OCI-LY7 (cell line): ENCODE results near the gene ANKRD11. TPM values are rescaled to one million over a fixed set of nuclear protein-coding genes. Genes with fewer than 3 reads are reported as not detected.

Source experiments
- BruUV-seq: library from RNA; stranded (reverse); fragments of 400-500 nt; replicated peaks from 2 replicates; lab custom pipeline; 2021; lab: Mats Ljungman, UMichigan
- CTCF ChIA-PET: fragments of 300-600 bp; sonication (Branson Sonifier 250); formaldehyde crosslinking; loops from one replicate; lab custom pipeline; 2022; ENCODE audit warnings: antibody characterized with exemption; ENCODE audit not compliant: unreplicated experiment; lab: Charles Lee
- POLR2A ChIA-PET: fragments of 300-600 bp; sonication (Branson Sonifier 250); formaldehyde crosslinking; loops from one replicate; lab custom pipeline; 2022; ENCODE audit warnings: antibody characterized with exemption; lab: Charles Lee
- DNase-seq: peaks from one replicate; pipeline ENCODE4 v3.0.0-alpha.2; 2015; ENCODE audit warnings: low spot score
- H2AFZ ChIP-seq: fragments of 200-600 bp; sonication (generic), shearing (Covaris generic); 2 replicates; pipeline ENCODE4 v1.6.1; 2014; ENCODE audit warnings: mild to moderate bottlenecking, antibody characterized with exemption, low read length, moderate library complexity
- H3K27ac ChIP-seq: fragments of 200-600 bp; sonication (generic); 2 replicates; pipeline ENCODE4 v1.5.1; 2014; ENCODE audit warnings: mixed run types, low read depth, mild to moderate bottlenecking, moderate library complexity, low read length, inconsistent platforms; ENCODE audit not compliant: poor library complexity, severe bottlenecking
- H3K36me3 ChIP-seq: fragments of 200-600 bp; sonication (generic); 2 replicates; pipeline ENCODE4 v1.6.1; 2014; ENCODE audit warnings: mild to moderate bottlenecking, antibody characterized with exemption, low read length, moderate library complexity, mixed read lengths; ENCODE audit not compliant: insufficient read depth
- H3K4me1 ChIP-seq: fragments of 200-600 bp; sonication (generic); 2 replicates; pipeline ENCODE4 v1.5.1; 2014; ENCODE audit warnings: mild to moderate bottlenecking, low read length; ENCODE audit not compliant: insufficient read depth, poor library complexity, severe bottlenecking
- H3K4me2 ChIP-seq: fragments of 200-600 bp; sonication (generic); 2 replicates; pipeline ENCODE4 v1.6.1; 2014; ENCODE audit warnings: mild to moderate bottlenecking, low read length
- H3K4me3 ChIP-seq: fragments of 200-600 bp; sonication (generic); 2 replicates; pipeline ENCODE4 v1.5.1; 2014; ENCODE audit warnings: mild to moderate bottlenecking, low read depth, low read length; ENCODE audit not compliant: poor library complexity, severe bottlenecking
- H3K79me2 ChIP-seq: fragments of 200-600 bp; sonication (generic); 2 replicates; pipeline ENCODE4 v1.6.1; 2016; ENCODE audit warnings: low read depth, mild to moderate bottlenecking, low read length, moderate library complexity, mixed read lengths; ENCODE audit not compliant: insufficient read depth
- H3K9me2 ChIP-seq: fragments of 200-600 bp; sonication (generic); 2 replicates; pipeline ENCODE4 v1.6.1; 2016; ENCODE audit warnings: mild to moderate bottlenecking, low read length, mixed read lengths; ENCODE audit not compliant: insufficient read depth
- H3K9me3 ChIP-seq: fragments of 200-600 bp; sonication (generic); 2 replicates; pipeline ENCODE4 v1.6.1; 2014; ENCODE audit warnings: mild to moderate bottlenecking, mixed run types, low read length, mixed read lengths
- H4K20me1 ChIP-seq: fragments of 200-600 bp; sonication (generic); 2 replicates; pipeline ENCODE4 v1.6.1; 2014; ENCODE audit warnings: mild to moderate bottlenecking, antibody characterized with exemption, low read length, moderate library complexity, mixed read lengths; ENCODE audit not compliant: insufficient read depth
- EZH2phosphoT487 ChIP-seq: fragments of 200-600 bp; sonication (generic); IDR thresholded peaks from 2 replicates; pipeline ENCODE4 v1.6.1; 2018; ENCODE audit warnings: low read depth, borderline replicate concordance, mild to moderate bottlenecking, mixed run types, antibody characterized with exemption, low read length, moderate library complexity, mixed read lengths
- intact Hi-C: fragments of 100-400 bp; cut with micrococcal nuclease; formaldehyde crosslinking; loops from one replicate; pipeline ENCODE4 v1.10.0; 2022; ENCODE audit not compliant: unreplicated experiment
- total RNA-seq, 2 experiments: library from RNA; depleted of rRNA in 1 of 2; stranded (reverse); fragments of >200 nt in 1 of 2; shearing (Covaris generic) in 1 of 2; gene quantifications; 2 replicates each; pipeline ENCODE4 v1.2.3, GENCODE V29; 2014 to 2022
- TF ChIP-seq, protein P1 (sequence below): fragments of 200-600 bp; sonication (generic); conservative IDR thresholded peaks from 2 replicates; pipeline ENCODE4 v1.5.1; 2014; ENCODE audit warnings: mild to moderate bottlenecking, antibody characterized with exemption, low read length, moderate library complexity, mixed read lengths

Gene ANKRD11
- total RNA-seq, 2 experiments from 2014 or later = 89.1 to 251 TPM

GRCh38 chr16:89398924-89399323 is 91.4 kb downstream of the ANKRD11 start:
- no peak overlapping the region for H3K4me2 ChIP-seq
- intact Hi-C loops = no loop called here

DNA sequence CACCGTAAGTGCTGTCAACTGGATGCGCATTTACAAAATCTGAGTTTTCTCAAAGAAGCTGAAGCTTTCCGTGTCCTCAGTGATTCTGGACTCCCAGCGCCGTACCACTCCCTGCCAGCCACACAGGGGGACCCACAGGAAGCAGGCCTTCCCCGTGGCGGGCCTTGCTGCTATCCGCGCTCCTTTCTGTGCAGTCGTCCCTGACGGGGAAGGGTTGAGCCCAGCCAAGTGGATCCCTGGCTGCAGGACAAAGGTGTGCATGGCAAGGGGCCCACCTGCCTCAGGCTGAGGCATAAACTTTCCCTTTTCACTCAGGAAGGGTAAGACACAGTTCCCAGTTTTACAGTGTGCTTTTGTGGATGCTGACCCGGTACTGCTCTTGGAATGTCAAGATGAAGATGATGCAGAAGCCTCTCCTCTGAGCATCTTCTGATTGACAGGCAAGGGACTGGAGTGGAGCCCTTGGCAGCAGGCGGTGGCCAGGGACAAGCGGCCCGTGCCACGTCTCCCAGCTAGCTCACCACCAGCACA is 93.0 kb downstream of the ANKRD11 start:
- DNase-seq = no peak
- no peak overlapping the region for H3K4me2 ChIP-seq
- TF ChIP-seq, protein P1, sequence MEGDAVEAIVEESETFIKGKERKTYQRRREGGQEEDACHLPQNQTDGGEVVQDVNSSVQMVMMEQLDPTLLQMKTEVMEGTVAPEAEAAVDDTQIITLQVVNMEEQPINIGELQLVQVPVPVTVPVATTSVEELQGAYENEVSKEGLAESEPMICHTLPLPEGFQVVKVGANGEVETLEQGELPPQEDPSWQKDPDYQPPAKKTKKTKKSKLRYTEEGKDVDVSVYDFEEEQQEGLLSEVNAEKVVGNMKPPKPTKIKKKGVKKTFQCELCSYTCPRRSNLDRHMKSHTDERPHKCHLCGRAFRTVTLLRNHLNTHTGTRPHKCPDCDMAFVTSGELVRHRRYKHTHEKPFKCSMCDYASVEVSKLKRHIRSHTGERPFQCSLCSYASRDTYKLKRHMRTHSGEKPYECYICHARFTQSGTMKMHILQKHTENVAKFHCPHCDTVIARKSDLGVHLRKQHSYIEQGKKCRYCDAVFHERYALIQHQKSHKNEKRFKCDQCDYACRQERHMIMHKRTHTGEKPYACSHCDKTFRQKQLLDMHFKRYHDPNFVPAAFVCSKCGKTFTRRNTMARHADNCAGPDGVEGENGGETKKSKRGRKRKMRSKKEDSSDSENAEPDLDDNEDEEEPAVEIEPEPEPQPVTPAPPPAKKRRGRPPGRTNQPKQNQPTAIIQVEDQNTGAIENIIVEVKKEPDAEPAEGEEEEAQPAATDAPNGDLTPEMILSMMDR = no peak
- TF ChIP-seq EZH2phosphoT487 = no peak
- H3K79me2 ChIP-seq = peaks cover 88% of the 10 kb centered on the region
- no peak overlapping the region for H3K4me3 ChIP-seq
- no peak overlapping the region for H2AFZ ChIP-seq
- H3K9me3 ChIP-seq = no peaks in the 10 kb centered on the region
- H4K20me1 ChIP-seq = peaks cover 7% of the 10 kb centered on the region
- POLR2A ChIA-PET = no interaction called here
- intact Hi-C loops = no loop called here
- CTCF ChIA-PET = no interaction called here
- peaks cover 53% of the 10 kb centered on the region for H3K36me3 ChIP-seq
- BruUV-seq = no TSS peak
- H3K27ac ChIP-seq = no peak overlapping the region
- H3K4me1 ChIP-seq = no peaks in the 10 kb centered on the region
- H3K9me2 ChIP-seq = no peaks in the 10 kb centered on the region

More at GRCh38 chr16:89398924-89399323, 91.4 kb downstream of the ANKRD11 start:
- Histone ChIP-seq H3K9me2 (no peaks in the 10 kb centered on the region), H4K20me1 (peaks cover 7% of the 10 kb centered on the region), H3K9me3 (no peaks in the 10 kb centered on the region), H2AFZ (no peak overlapping the region), H3K27ac (no peak overlapping the region), H3K79me2 (peaks cover 88% of the 10 kb centered on the region), H3K4me1 (peaks cover 12% of the 10 kb centered on the region), H3K36me3 (peaks cover 47% of the 10 kb centered on the region), H3K4me3 (no peak overlapping the region)
- no peak for TF ChIP-seq EZH2phosphoT487
- TF ChIP-seq, protein P1 = no peak
- ChIA-PET POLR2A (no interaction called here), CTCF (no interaction called here)
- no peak for DNase-seq
- no TSS peak for BruUV-seq

- Histone ChIP-seq H3K9me2 (no peaks in the 10 kb centered on the region), H3K4me2 (no peak overlapping the region), H3K4me3 (no peak overlapping the region), H3K36me3 (peaks cover 61% of the 10 kb centered on the region), H3K9me3 (no peaks in the 10 kb centered on the region), H3K79me2 (peaks cover 86% of the 10 kb centered on the region), H4K20me1 (peaks cover 7% of the 10 kb centered on the region), H2AFZ (no peak overlapping the region), H3K4me1 (no peaks in the 10 kb centered on the region), H3K27ac (no peak overlapping the region)
- no TSS peak for BruUV-seq
- no peak for TF ChIP-seq EZH2phosphoT487
- TF ChIP-seq, protein P1 = no peak
- POLR2A ChIA-PET = interaction anchor here (0.6 kb wide), 1 partner anchor 12 kb away, joined by 3 read pairs; no protein-coding TSS in a partner anchor
- no peak for DNase-seq
- intact Hi-C loops = no loop called here
- CTCF ChIA-PET = no interaction called here
Observed at GRCh38 chr16:89396156-89396555, 94.2 kb downstream of the ANKRD11 start.
